Neural progenitor cell (in vitro differentiated cells): ENCODE results near the gene FGF21. TPM values are rescaled to one million over a fixed set of nuclear protein-coding genes. Genes with fewer than 3 reads are reported as not detected.
A peak's percentile ranks its signal among the peaks of the same experiment; 100 is the strongest.

Experiments used
- DNase-seq: peaks from one replicate; pipeline ENCODE4 v3.0.0-alpha.2; 2016; ENCODE audit warnings: low spot score
- H2AFZ ChIP-seq: fragments of 200-600 bp; sonication (generic); replicated peaks from 2 replicates; pipeline ENCODE4 v1.6.1; 2016; ENCODE audit warnings: antibody characterized with exemption
- H3F3A ChIP-seq: fragments of 200-600 bp; sonication (generic); 2 replicates; pipeline ENCODE4 v1.6.1; 2016; ENCODE audit warnings: antibody characterized with exemption, low read depth
- H3K27ac ChIP-seq: fragments of 200-600 bp; sonication (generic); 2 replicates; pipeline ENCODE4 v1.5.1; 2016; ENCODE audit warnings: mild to moderate bottlenecking
- H3K27me3 ChIP-seq: fragments of 200-600 bp; sonication (generic); 2 replicates; pipeline ENCODE4 v1.6.1; 2016; ENCODE audit warnings: mild to moderate bottlenecking, moderate library complexity
- H3K36me3 ChIP-seq: fragments of 200-600 bp; sonication (generic); 2 replicates; pipeline ENCODE4 v1.5.1; 2016
- H3K4me1 ChIP-seq: fragments of 200-600 bp; sonication (generic); 2 replicates; pipeline ENCODE4 v1.6.1; 2016; ENCODE audit warnings: mixed run types
- H3K4me2 ChIP-seq: fragments of 200-600 bp; sonication (generic); 2 replicates; pipeline ENCODE4 v1.6.1; 2016
- H3K4me3 ChIP-seq: fragments of 200-600 bp; sonication (generic); 2 replicates; pipeline ENCODE4 v1.5.1; 2016
- H3K79me2 ChIP-seq: fragments of 200-600 bp; sonication (generic); 2 replicates; pipeline ENCODE4 v1.6.1; 2016; ENCODE audit warnings: low read depth
- H3K9ac ChIP-seq: fragments of 200-600 bp; sonication (generic); 2 replicates; pipeline ENCODE4 v1.6.1; 2016
- H3K9me3 ChIP-seq: fragments of 200-600 bp; sonication (generic); 2 replicates; pipeline ENCODE4 v1.5.1; 2016; ENCODE audit warnings: low read depth
- H4K20me1 ChIP-seq: fragments of 200-600 bp; sonication (generic); 2 replicates; pipeline ENCODE4 v1.6.1; 2016; ENCODE audit warnings: low read depth
- H3K27ac Mint-ChIP-seq: 3 replicates; pipeline ENCODE4 v1.8.0; 2021; ENCODE audit warnings: mixed read lengths
- H3K27me3 Mint-ChIP-seq: 2 replicates; pipeline ENCODE4 v1.8.0; 2022; ENCODE audit warnings: low read depth, mild to moderate bottlenecking, inconsistent platforms, moderate library complexity, mixed read lengths; ENCODE audit not compliant: insufficient read depth
- H3K36me3 Mint-ChIP-seq: 3 replicates; pipeline ENCODE4 v1.8.0; 2021; ENCODE audit warnings: mixed read lengths
- H3K4me1 Mint-ChIP-seq: 3 replicates; pipeline ENCODE4 v1.8.0; 2021; ENCODE audit warnings: mixed read lengths
- H3K4me3 Mint-ChIP-seq: 3 replicates; pipeline ENCODE4 v1.8.0; 2021; ENCODE audit warnings: mild to moderate bottlenecking, moderate library complexity, mixed read lengths
- H3K9me3 Mint-ChIP-seq: 3 replicates; pipeline ENCODE4 v1.8.0; 2020; ENCODE audit warnings: mixed read lengths
- EZH2phosphoT487 ChIP-seq: fragments of 200-600 bp; sonication (generic); IDR thresholded peaks from 2 replicates; pipeline ENCODE4 v1.6.1; 2017; ENCODE audit warnings: antibody characterized with exemption
- small RNA-seq: library from RNA; depleted of rRNA; stranded (forward); fragments of <200 nt; gene quantifications from one replicate; pipeline ENCODE3, GENCODE V24; 2015
- total RNA-seq: library from RNA; depleted of rRNA; stranded (reverse); fragments of >200 nt; gene quantifications from 2 replicates; pipeline ENCODE4 v1.2.3, GENCODE V29; 2015; ENCODE audit warnings: low replicate concordance
- TF ChIP-seq, protein P1 (sequence below): fragments of 200-600 bp; sonication (generic); IDR thresholded peaks from 2 replicates; pipeline ENCODE4 v1.5.1; 2017; ENCODE audit warnings: antibody characterized with exemption, mild to moderate bottlenecking

FGF21 gene
- total RNA-seq, 1 donor from 2014 or later = not detected

DNA sequence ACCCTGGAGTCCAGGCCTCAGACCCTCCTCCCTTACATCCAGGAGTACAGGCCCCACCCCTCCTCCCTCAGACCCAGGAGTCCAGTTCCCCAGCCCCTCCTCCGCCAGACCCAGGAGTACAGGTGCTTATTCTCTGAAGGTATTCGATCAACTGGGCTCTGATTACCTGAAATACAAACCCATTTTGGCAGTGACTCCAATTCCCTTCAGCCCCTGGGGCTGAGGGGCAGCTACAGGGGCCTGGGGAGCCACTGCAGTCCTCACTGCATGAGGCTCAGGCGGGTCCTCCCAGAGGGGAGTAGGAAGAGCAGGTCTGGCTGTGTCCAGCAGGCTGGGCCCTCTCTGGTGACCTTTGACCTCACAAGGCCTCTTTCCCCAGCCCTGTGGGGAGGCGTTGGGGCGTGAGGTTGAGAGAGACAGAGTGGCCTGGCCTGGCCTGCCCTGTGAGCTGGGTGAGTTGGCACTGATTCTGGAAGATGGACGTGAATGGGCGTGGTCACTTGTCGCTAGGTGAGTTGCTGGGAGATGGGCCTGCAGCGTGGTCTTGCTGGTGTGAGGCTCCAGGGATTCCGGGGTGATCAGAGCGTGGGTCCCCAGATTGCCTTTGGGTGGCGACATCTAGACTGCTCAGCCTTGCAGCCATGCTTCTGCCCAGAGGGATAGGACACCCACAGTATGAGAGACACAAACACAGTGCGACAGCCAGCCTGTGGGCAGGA is 52.4 kb downstream of the FGF21 start:
- Mint-ChIP-seq H3K4me3 (peak overlapping the region; percentile 5), H3K36me3 (no peaks in the 10 kb centered on the region), H3K27me3 (peaks cover 9% of the 10 kb centered on the region), H3K9me3 (no peaks in the 10 kb centered on the region), H3K27ac (peak overlapping the region; percentile 0), H3K4me1 (peaks cover 50% of the 10 kb centered on the region)
- Histone ChIP-seq H3K4me1 (peaks cover 25% of the 10 kb centered on the region), H3K4me2 (no peak overlapping the region), H3K9me3 (no peaks in the 10 kb centered on the region), H3K27me3 (no peaks in the 10 kb centered on the region), H3F3A (peaks cover 49% of the 10 kb centered on the region), H3K27ac (no peak overlapping the region), H2AFZ (no peak overlapping the region), H3K9ac (no peak overlapping the region), H3K36me3 (no peaks in the 10 kb centered on the region), H3K79me2 (peaks cover 7% of the 10 kb centered on the region), H4K20me1 (no peaks in the 10 kb centered on the region), H3K4me3 (no peak overlapping the region)
- no peak for TF ChIP-seq EZH2phosphoT487
- TF ChIP-seq, protein P1, sequence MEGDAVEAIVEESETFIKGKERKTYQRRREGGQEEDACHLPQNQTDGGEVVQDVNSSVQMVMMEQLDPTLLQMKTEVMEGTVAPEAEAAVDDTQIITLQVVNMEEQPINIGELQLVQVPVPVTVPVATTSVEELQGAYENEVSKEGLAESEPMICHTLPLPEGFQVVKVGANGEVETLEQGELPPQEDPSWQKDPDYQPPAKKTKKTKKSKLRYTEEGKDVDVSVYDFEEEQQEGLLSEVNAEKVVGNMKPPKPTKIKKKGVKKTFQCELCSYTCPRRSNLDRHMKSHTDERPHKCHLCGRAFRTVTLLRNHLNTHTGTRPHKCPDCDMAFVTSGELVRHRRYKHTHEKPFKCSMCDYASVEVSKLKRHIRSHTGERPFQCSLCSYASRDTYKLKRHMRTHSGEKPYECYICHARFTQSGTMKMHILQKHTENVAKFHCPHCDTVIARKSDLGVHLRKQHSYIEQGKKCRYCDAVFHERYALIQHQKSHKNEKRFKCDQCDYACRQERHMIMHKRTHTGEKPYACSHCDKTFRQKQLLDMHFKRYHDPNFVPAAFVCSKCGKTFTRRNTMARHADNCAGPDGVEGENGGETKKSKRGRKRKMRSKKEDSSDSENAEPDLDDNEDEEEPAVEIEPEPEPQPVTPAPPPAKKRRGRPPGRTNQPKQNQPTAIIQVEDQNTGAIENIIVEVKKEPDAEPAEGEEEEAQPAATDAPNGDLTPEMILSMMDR = peak; percentile 27
- DNase-seq = peak; percentile 60

Small RNAs within 50 kb of the gene (small RNA-seq; reads per million reads assigned to genes)
- gene RNU6-317P = not detected

Other genes starting within 250 kb of the FGF21 start
- 0.02 and 3.5 TPM in 2 replicates for gene LMTK3, start 243.7 kb upstream of the FGF21 start, total RNA-seq
- 1.6 TPM in 1 of 2 replicates, not detected in the other for gene SULT2B1, start 203.4 kb upstream of the FGF21 start, total RNA-seq
- not detected in 2 replicates for gene SPACA4, start 148.8 kb upstream of the FGF21 start, total RNA-seq
- 0.06 and 2.6 TPM in 2 replicates for gene FAM83E, start 140.4 kb upstream of the FGF21 start, total RNA-seq
- gene RPL18, start 136.3 kb upstream of the FGF21 start, total RNA-seq = 1,962 and 2,391 TPM in 2 replicates
- gene SPHK2, start 136.0 kb upstream of the FGF21 start, total RNA-seq = 7.2 and 46.1 TPM in 2 replicates
- gene DBP, start 118.1 kb upstream of the FGF21 start, total RNA-seq = 7.4 and 10.3 TPM in 2 replicates
- 12.6 and 49.8 TPM in 2 replicates for gene CA11, start 109.3 kb upstream of the FGF21 start, total RNA-seq
- gene NTN5, start 82.5 kb upstream of the FGF21 start, total RNA-seq = 0.87 TPM in 1 of 2 replicates, not detected in the other
- gene FUT2, start 59.6 kb upstream of the FGF21 start, total RNA-seq = 0.09 and 1.7 TPM in 2 replicates
- 1.2 and 1.4 TPM in 2 replicates for gene MAMSTR, start 35.8 kb upstream of the FGF21 start, total RNA-seq
- 0.86 and 3.2 TPM in 2 replicates for gene RASIP1, start 14.9 kb upstream of the FGF21 start, total RNA-seq
- gene IZUMO1, start 8.6 kb upstream of the FGF21 start, total RNA-seq = 0.19 and 0.40 TPM in 2 replicates
- gene FUT1, start 2.9 kb upstream of the FGF21 start, total RNA-seq = 2.9 and 5.1 TPM in 2 replicates
- 33.5 and 63.2 TPM in 2 replicates for gene BCAT2, start 55.5 kb downstream of the FGF21 start, total RNA-seq
- 11.2 and 27.6 TPM in 2 replicates for gene HSD17B14, start 81.0 kb downstream of the FGF21 start, total RNA-seq
- gene PLEKHA4, start 113.1 kb downstream of the FGF21 start, total RNA-seq = 6.2 and 6.3 TPM in 2 replicates
- gene PPP1R15A, start 116.9 kb downstream of the FGF21 start, total RNA-seq = 10.6 and 19.1 TPM in 2 replicates
- gene TULP2, start 143.2 kb downstream of the FGF21 start, total RNA-seq = 0.26 and 0.40 TPM in 2 replicates
- 73.5 and 158 TPM in 2 replicates for gene NUCB1, start 144.8 kb downstream of the FGF21 start, total RNA-seq
- 1.6 TPM in 1 of 2 replicates, not detected in the other for gene DHDH, start 178.2 kb downstream of the FGF21 start, total RNA-seq
- gene BAX, start 199.4 kb downstream of the FGF21 start, total RNA-seq = 35.8 and 79.2 TPM in 2 replicates
- 989 and 1,798 TPM in 2 replicates for gene FTL, start 209.8 kb downstream of the FGF21 start, total RNA-seq
- gene GYS1, start 237.8 kb downstream of the FGF21 start, total RNA-seq = 17.7 and 38.7 TPM in 2 replicates
- gene RUVBL2, start 238.4 kb downstream of the FGF21 start, total RNA-seq = 67.0 and 157 TPM in 2 replicates